Measurements from ENCODE around the gene SEH1L. TPM values are rescaled to one million over a fixed set of nuclear protein-coding genes. Genes with fewer than 3 reads are reported as not detected.

The SEH1L gene
- total and polyA plus RNA-seq, 2 donors (not counting 1 experiment from before 2014, with no cell fraction given) = 40.6 to 56.0 TPM

- no peak for TF ChIP-seq EZH2 (IDR thresholded peaks at IDR 0.05; ENCODE audit: low read length, missing control alignments)
- no peak for TF ChIP-seq CTCF (conservative IDR thresholded peaks at IDR 0.05 in 1 of 2, IDR thresholded peaks at IDR 0.05 in 1 of 2; ENCODE audit: low read depth in 1 of 2, low read length in 2 of 2)
- Histone ChIP-seq H3K4me2 (ENCODE audit: extremely low read depth, insufficient read depth, low read length) (no peak overlapping the region), H3K36me3 (ENCODE audit: control insufficient read depth, insufficient read depth, low read length) (no peaks in the 10 kb centered on the region), H3K9ac (ENCODE audit: insufficient read depth, low read length) (no peak overlapping the region), H3K27ac (ENCODE audit: insufficient read depth, low read length) (no peak overlapping the region), H3K9me3 (ENCODE audit: control insufficient read depth, insufficient read depth, low read depth, low read length) (no peaks in the 10 kb centered on the region), H3K4me1 (ENCODE audit: control insufficient read depth, extremely low read depth, insufficient read depth, low read length) (no peaks in the 10 kb centered on the region), H2AFZ (ENCODE audit: low read length) (no peak overlapping the region), H4K20me1 (ENCODE audit: control insufficient read depth, extremely low read depth, insufficient read depth, low read length) (no peaks in the 10 kb centered on the region), H3K4me3 (replicated peaks in 1 of 4; ENCODE audit: control extremely low read depth in 1 of 4, insufficient read depth in 1 of 4, low read depth in 3 of 4, low read length in 4 of 4) (no peak overlapping the region), H3K79me2 (ENCODE audit: control insufficient read depth, insufficient read depth, low read length) (no peaks in the 10 kb centered on the region), H3K27me3 (ENCODE audit: control insufficient read depth, insufficient read depth, low read length) (no peaks in the 10 kb centered on the region)
- peak; percentile 35 to 43 for DNase-seq (ENCODE audit: low read depth in 2 of 2)
Measured at GRCh38 chr18:13036622-13037320, 89.0 kb downstream of the SEH1L start.

Other genes with a start within 250 kb of the SEH1L start
- gene CEP76, start 245.3 kb upstream of the SEH1L start, total RNA-seq = 8.1 and 8.5 TPM in 2 replicates
- gene CEP76, start 245.3 kb upstream of the SEH1L start, polyA plus RNA-seq = 5.2 and 7.5 TPM in 2 replicates
- 72.8 and 74.5 TPM in 2 replicates for gene PSMG2, start 245.0 kb upstream of the SEH1L start, total RNA-seq
- 78.7 and 79.4 TPM in 2 replicates for gene PSMG2, start 245.0 kb upstream of the SEH1L start, polyA plus RNA-seq
- 23.6 and 24.1 TPM in 2 replicates for gene PTPN2, start 63.8 kb upstream of the SEH1L start, total RNA-seq
- 18.7 and 23.7 TPM in 2 replicates for gene PTPN2, start 63.8 kb upstream of the SEH1L start, polyA plus RNA-seq
- gene CEP192, start 43.4 kb downstream of the SEH1L start, total RNA-seq = 32.7 and 32.9 TPM in 2 replicates
- gene CEP192, start 43.4 kb downstream of the SEH1L start, polyA plus RNA-seq = 12.5 and 17.8 TPM in 2 replicates

Data from fibroblast of lung (primary cell).